Adipose tissue (tissue), 3 donors: ENCODE results near the gene ZMAT5. TPM values are rescaled to one million over a fixed set of nuclear protein-coding genes. Genes with fewer than 3 reads are reported as not detected.

Source experiments
- H3K27ac ChIP-seq: one replicate; pipeline ENCODE4 v1.5.1; 2013; ENCODE audit warnings: low read depth, low read length
- WGBS, 3 donors: extraction: QIAGEN DNeasy Blood & Tissue Kit; methylation state at CpG; one replicate each; pipeline ENCODE4 v1.1.7; 2013; 5-methylcytosine and 5-hydroxymethylcytosine counted together
- polyA plus RNA-seq, 3 donors: library from polyadenylated mRNA; stranded (reverse); fragments of 200-250 nt; gene quantifications; one replicate each; pipeline ENCODE4 v1.2.3, GENCODE V29; 2013
- donor health status: healthy with polysubstance abuse.
- donor health status: Bipolar disorder and iron deficiency.
- donor health status: healthy.

Gene ZMAT5
- polyA plus RNA-seq, 3 donors: 15.2 to 22.6 (median 16.4) TPM

DNA sequence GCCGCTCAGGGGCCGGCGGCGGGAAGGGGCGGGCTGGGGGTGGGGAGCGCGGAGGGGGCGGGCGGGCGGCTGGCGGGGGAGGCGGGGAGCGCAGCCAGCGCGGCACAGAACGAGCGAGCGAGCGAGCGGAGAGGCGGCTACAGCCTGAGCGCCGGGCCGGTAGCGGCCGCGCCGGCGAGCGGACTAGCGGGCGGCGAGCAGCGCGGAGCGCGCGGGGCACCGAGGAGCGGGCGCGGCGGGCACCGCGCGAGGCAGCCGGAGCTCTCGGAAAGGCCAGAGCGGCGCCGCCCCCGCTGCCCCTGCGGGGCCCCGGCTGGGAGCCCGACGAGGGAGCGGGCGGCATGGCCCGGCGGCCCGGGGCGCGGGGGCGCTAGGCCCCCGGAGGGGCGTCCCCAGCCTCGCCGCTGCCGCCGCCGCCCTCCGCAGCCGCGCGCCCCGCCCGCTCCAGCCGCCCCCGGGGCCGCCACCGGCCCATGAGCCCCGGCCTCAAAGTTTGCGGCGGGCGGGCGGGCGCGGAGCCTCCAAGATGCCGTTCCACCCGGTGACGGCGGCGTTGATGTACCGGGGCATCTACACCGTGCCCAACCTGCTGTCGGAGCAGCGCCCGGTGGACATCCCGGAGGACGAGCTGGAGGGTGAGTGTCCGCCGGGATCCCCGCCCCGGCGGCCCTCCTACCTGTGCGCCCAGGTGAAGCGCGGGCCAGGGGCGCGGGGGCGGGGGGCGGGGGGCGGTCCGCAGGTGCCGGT, 46.7 kb downstream of the ZMAT5 start, which contains the start of gene CABP7:
CABP7 (plus strand) TSS at position 105 of the 747 bp plus-strand sequence; CDS start at position 527, 422 bp downstream.
- WGBS, 3 donors: 1 to 2% (median 1%) methylated on average over 37 to 100 of the region's 115 CpGs
- no peak within 1 kb of the TSS for H3K27ac ChIP-seq

DNA sequence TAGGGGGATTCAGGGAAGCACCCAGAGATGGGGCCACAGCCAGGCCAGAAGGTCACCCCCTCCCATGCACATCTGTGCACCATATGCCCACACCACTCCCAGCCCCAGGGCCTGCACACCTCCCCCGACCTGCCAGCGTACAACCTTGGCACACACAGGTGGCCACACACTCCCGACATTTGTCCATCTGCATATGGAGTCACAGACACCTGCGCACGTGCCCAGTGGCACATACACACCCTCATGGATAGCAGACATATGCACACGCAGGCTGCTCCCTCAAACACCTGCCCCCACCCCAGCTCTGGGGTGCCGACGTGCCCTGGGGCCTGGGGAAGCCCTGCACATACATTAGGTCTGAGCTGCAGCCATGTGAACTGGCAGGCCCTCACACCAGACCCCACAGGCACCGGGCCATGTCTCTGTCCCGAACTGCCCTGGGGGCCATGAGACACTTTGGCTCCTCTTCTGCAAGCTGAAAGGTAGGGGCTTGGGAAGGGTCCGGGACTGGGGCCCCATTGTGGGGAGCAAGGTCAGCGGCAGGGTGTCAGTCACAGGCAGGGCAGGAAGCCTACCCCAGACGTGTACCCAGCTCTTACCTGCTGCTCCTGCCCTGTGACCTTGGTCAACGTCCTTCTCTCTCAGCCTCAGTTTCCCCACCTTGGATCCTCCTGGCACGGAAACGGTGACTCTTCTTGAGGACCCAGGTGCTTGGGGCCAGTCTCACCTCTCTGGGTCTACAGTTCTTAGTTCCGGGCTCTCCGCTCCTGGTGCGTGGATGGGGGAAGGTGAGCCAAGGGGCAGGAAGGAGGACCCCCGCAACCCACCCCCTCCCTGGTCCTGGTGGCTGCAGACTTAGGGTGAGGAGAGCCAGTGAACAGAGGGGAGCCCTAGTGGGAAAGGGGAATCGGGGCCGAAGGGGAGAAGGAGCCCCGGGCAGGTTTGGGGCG, 47.6 kb downstream of the ZMAT5 start:
- 41 to 52% (median 51%) methylated on average over 20 to 24 of the region's 24 CpGs for WGBS, 3 donors
- H3K27ac ChIP-seq: no peak overlapping the region

DNA sequence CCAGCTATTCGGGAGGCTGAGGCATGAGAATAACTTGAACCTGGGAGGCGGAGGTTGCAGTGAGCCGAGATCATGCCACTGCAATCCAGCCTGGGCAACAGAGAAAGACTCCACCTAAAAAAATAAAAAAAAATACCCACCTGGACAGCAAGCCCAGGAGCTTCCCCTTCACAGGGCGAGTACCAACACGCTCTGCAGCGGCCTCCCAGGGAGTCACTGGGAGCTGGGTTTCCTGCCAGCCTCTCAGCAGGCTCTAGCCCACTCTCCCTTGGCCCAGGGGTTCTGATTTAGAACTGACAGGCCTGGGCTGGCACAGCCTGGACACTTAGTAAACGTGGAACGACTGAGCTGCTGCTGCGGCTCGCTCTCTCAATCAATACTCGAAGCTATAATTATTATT, 49.0 kb downstream of the ZMAT5 start:
- 83 to 91% (median 89%) methylated on average over 11 of the region's 11 CpGs for WGBS, 3 donors
- no peak overlapping the region for H3K27ac ChIP-seq

DNA sequence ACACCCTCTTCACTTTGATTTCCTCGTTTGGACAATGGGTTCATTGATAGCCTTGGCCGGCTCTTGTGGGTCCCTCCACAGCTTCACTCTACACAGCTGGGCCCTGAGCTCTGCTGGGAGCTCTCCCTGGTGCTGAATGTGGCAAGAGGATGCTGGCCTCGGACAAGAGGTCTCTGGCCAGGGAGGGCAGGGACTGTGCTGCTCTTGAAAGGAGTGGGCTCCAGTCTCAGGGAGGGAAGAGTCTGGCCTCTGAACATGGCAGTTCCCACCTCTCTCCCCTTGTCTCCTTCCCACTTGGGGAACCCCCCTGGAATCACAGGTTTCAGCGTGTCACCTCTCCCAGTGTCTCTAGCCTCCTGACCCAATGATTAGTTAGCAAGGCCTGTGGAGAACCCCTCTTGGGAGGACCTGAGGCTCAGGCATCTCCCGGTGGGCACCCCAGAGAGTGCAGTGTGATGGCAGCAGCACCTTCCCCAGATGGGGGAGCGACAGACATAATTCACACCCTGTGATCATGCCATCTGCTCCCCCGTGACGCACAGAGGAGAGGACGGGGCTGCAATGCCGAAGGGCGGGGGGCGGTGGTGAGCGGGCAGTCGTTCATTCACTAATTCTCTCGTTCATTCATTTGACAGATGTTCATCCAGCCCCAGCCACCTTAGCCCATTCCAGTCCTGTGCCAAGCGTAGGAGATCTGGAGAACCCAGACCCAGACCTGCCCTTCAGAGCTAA, 49.8 kb downstream of the ZMAT5 start:
- no peak overlapping the region for H3K27ac ChIP-seq
- 65 to 69% (median 65%) methylated on average over 16 of the region's 16 CpGs for WGBS, 3 donors

DNA sequence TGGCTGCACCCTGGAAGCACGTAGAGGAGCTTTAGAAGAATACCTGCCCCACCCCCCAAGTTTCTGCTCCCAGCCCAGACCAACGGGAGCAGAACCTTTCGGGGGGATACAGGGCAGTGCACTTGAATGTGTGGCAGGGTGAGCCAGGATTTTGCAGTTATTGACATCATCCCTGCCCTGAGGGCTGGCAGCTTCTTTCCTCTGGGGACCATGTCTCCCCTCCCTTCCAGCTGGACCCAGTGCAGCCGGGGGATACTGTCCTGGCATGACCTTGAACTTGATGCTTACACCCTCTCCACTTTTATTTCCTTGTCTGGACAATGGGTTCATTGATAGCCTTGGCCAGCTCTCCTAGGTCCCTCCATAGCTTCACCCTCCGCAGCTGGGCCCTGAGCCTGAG, 51.1 kb downstream of the ZMAT5 start:
- H3K27ac ChIP-seq: no peak overlapping the region
- WGBS, 3 donors: 57 to 76% (median 61%) methylated on average over 5 of the region's 5 CpGs

DNA sequence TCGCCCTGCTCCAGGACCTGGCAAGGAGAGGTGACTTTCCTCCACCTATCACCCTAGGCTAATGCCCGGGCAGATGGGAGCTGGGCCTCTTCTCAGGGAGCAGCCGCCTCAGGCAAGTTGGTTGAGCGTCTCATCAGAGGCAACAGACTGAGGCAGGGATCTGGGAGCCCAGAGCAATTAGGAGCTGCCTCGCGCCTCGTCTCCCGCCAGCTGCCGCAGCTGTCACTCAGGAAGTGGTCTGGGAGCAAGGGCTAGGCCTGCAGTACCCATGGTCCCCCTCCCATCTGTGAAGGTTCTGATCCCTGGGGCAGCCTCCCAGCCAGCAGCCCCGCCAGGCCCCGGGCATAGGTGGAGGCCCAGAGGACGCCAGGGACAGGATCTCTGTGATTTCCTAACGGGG, 51.6 kb downstream of the ZMAT5 start:
- no peak overlapping the region for H3K27ac ChIP-seq
- WGBS, 3 donors: 63 to 75% (median 70%) methylated on average over 13 of the region's 13 CpGs

DNA sequence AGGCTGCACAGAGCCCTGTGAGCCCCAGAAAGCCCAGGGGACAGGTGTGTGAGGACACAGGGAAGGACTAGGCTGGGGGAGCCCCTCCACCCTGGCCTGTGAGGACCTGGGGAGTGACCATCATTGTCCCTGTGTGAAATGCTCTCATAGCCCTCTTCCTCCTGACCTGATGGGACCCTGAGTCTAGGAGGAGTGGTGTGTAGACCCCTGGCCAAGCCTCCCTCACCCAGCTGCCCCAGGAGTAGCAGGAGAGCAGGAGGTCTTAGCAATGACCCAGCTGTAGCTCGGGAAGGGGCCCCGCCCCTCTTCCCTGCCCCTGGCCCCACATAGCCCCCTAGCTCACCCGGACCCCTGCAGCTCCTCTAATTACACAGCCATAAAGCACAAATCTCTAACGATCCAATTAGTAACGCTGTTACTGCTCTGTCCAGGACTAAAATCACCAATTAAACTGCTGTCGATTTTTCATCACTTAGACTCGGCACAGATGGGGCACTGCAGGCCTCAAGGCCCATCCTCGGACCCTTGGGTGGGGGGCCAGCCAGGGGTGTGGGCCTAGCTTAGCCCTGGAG, 53.6 kb downstream of the ZMAT5 start:
- WGBS, 3 donors: 48 to 68% (median 58%) methylated on average over 8 of the region's 8 CpGs
- no peak overlapping the region for H3K27ac ChIP-seq

DNA sequence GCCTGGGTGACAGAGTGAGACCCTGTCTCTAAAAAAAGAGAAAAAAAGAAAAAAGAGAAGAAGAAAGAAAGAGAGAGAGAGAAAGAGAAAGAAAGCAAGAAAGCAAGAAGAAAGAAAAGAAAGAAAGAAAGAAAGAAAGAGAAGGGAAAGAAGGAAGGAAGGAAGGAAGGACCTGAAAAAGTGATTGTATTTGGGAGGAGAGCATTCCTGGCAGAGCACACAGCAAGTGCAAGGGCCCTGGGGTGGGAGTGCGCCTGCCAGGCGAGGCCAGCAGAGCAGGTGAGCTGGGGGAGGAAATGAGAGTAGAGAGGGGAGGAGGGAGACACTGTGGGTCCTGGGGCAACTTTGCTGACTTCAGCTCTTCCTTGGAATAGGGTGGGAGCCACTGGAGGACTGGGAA, 54.7 kb downstream of the ZMAT5 start:
- H3K27ac ChIP-seq: no peak overlapping the region
- WGBS, 3 donors: 83 to 95% (median 85%) methylated on average over 2 of the region's 2 CpGs

DNA sequence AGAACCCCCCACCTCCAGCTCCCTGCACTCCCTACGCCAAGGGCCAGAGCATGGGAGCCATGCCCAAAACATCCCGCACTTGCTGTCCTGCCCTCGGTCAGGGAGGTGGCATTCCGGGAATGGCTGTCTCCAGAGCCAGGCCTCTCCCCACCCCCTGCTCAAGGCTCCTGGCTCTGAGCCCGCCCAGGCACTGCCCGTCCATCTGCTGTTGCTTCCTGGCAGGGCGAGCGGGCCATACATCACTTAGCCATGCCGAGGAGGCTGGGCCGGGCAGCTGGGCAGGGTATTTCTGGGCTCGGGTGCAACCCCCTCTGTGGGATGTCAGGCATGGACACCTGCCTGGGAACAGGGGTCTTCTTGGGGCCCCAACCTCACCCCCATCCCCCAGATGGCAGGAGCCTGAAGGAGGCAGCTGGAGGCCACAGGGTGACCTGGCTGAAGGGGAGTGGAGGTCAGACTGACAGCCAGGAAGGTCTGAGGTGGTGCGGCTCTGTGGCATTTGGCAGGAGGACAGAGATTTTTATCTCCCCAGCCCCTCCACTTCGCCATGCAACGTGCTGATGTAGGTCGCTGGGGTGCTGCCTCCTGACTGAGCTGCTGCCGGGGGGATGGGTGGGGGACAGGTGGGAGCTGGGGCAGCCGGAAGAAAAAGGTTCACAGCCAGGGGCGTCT, 55.7 kb downstream of the ZMAT5 start:
- WGBS, 3 donors: 33 to 51% (median 47%) methylated on average over 18 of the region's 18 CpGs
- no peak overlapping the region for H3K27ac ChIP-seq

DNA sequence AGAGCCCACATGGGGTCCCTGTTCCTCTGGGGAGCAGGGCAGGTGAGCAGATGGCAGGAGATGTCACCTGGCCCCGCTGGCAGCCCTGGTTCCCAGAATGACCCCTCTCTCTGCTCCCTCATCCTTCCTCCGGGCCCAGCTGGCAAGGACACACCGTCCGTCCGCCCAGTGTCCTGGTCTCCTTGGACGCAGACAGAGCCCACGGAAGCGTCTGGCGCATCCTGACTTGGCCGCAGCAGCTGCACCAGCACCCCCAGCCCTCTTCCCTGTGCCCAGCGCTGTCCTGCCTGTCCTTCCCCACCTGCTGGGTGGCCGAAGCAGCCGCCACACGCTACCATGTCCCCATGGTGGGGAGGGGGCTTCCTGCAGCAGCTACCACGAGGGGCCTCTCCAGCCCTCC, 56.6 kb downstream of the ZMAT5 start:
- WGBS, 3 donors: 81 to 84% (median 82%) methylated on average over 15 of the region's 15 CpGs
- no peak overlapping the region for H3K27ac ChIP-seq

DNA sequence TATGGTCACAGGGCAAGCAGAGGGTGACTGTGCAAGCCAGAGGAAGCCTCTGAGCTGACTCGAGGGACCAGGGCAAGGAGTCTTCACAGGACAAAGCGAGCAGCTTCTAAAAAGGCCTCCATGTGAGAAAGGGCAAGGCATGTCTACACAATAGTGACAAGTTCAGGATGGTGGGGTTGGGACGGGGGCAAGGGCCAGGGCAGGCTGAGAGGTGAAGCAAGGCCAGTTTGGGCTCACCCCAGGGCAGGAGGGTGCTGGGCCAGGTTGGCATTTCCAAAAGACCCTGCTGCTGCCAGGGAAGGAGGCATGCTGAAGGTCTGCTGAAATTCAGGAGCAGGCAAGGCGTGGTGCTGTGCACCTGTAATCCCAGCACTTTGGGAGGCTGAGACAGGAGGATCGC, 59.3 kb downstream of the ZMAT5 start:
- no peak overlapping the region for H3K27ac ChIP-seq

DNA sequence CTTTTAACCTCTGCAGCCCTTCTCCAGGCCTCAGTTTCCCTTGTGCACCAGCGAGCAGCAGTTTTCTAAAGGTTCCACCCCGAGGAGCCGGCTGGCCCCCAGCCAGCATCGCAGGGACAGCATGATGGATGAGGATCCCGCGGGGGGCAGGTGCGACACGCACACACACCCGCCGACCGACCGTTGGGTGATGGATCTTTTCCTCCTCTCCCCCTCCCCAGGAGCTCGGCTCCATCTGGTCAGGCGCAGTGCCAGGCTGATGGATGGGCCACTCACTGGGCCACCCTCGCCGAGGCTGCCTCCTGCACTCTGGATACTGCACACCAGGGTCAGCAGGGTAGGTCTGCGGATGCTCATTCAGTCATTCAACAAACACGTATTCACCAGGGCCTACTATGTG, 59.8 kb downstream of the ZMAT5 start:
- H3K27ac ChIP-seq: no peak overlapping the region
- 22 to 50% (median 31%) methylated on average over 18 of the region's 18 CpGs for WGBS, 3 donors

More for the DNA sequence above, 59.3 kb downstream of the ZMAT5 start:
- WGBS, 3 donors: 79 to 88% (median 85%) methylated on average over 5 of the region's 5 CpGs

DNA sequence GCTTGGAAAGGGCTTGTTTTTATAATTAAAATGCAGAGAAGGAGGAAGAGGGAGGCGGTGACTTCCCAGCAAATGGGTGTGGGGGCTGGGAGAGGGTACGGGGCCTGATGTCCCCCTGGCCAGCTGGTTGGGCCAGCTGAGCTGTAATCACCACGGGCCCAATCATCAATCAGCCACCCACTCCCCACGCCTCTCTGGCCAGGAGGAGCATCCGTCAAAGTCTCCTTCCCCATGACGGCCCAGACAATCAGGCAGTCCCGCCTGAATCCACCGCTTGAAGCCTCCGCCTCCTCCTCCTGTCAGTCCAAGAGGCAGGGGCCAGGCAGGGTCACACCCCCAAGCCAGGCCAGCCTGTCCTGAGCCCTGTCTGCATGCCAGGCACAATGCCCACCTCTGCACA, 60.3 kb downstream of the ZMAT5 start:
- H3K27ac ChIP-seq: no peak overlapping the region
- WGBS, 3 donors: 34 to 67% (median 45%) methylated on average over 9 of the region's 9 CpGs

DNA sequence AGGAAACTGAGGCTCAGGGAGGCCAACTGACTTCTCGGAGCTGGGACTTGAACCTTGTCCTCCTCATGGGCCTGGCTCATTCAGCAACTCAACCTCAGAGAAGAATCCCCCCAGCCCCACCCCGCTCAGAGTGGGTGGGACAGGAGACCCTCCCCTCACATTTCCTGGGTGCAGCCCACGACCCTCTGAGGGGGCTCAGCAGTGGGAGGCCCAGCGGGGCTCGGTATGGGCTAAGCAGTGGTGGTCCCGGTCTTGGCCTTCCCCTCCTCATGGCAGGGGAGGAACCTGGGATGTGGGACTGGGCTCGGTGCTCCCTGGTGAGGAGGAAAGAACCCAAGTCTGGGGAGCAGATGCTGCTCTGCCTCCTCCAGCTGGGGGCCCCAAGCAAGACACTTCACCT, 61.2 kb downstream of the ZMAT5 start:
- no peak overlapping the region for H3K27ac ChIP-seq
- 84 to 90% (median 87%) methylated on average over 7 of the region's 7 CpGs for WGBS, 3 donors

DNA sequence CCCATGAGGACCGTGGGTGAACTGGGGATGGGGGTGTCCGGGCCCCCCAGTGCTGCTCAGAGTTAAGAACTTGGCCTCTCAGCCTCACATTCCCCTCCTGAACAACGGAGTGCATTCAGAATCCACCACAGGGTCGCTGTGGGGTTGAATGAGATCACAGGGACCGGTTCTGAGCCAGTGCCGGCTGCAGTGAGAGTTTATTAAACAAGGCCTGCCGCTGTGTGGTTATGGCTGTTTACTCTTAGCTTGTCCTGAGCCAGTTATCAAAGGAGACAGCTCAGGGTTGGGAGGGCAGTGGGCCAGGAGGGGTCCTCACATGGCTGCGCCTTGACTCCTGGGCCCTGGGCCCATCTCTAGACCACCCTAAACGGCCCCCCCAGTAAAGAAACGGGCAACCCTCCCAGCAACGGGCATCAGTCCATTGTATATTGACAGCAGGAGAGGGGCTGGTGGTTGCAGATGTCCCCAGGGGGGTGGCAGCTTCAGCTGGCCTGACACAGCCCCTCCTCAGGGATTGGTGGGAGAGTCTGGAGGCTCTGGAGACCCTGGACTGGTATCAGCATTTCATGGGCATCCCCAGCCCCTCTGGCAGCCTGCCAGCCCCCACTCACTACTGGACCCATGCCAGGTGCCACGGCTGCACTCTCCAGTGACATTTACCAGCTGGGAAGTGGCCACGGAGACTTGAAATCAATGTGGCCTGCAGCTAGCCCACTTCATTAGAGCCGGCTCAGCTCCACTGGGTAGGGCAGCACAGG, 62.1 kb downstream of the ZMAT5 start:
- 19 to 37% (median 29%) methylated on average over 14 of the region's 14 CpGs for WGBS, 3 donors
- H3K27ac ChIP-seq: no peak overlapping the region

DNA sequence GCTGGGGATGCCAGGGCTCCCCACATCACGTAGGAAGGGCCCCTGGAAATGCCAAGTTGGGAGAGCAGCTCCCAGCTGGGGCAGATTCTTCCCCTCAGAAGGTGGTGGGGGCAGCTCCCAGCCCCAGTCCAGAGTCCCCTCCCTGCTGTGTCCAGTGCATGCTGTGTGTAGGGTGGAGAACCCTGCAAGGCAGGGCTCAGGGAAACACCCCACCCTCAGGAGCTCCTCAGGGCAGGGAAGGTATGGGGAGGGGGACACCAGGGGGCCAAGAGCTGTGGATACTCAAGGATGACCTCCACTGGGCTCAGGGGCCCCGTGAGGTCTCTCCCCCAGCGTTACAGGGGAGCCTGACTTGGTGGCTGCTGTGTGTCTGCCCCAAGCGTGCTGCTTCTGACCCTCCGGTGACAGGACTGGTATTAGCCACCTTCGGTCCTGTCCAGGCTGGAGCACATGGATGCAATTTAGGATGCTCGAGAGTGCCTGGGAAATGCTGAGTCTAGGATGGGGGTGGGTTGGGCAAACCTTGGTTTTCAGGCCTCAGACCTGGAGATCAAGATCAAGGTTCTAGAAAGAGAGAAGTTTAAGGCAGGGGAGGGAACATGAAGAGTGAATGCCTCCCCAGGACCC, 63.1 kb downstream of the ZMAT5 start:
- WGBS, 3 donors: 53 to 66% (median 61%) methylated on average over 7 of the region's 7 CpGs
- H3K27ac ChIP-seq: no peak overlapping the region
